TTC549 (cell line): ENCODE measurements around the gene RUBCN.
"Not testable (repeated sequence)": the region's sequence is repeated elsewhere in the genome, so short reads cannot be mapped to it uniquely, and the experiment has no call there.

ENCODE experiments used
- FAIRE-seq: peaks from 2 replicates; lab custom pipeline; 2012; peaks lifted over from hg19 to GRCh38; lab: Jason Lieb, UNC

The RUBCN gene

GRCh38 chr3:197734667-197735318 lies 1.9 kb downstream of the RUBCN start:
- FAIRE-seq: no peak

- no peak for FAIRE-seq
These were observed 3.7 kb downstream of the RUBCN start for GRCh38 chr3:197733042-197733441.

GRCh38 chr3:197731483-197731882 lies 5.2 kb downstream of the RUBCN start:
- not testable (repeated sequence) for FAIRE-seq

- not testable (repeated sequence) for FAIRE-seq
These were observed 5.9 kb downstream of the RUBCN start for GRCh38 chr3:197730770-197731169.

GRCh38 chr3:197730200-197730599 lies 6.5 kb downstream of the RUBCN start:
- no peak for FAIRE-seq

GRCh38 chr3:197728487-197728886 lies 8.2 kb downstream of the RUBCN start:
- no peak for FAIRE-seq

GRCh38 chr3:197727878-197728277 lies 8.8 kb downstream of the RUBCN start:
- not testable (repeated sequence) for FAIRE-seq

GRCh38 chr3:197722734-197723133 lies 14.0 kb downstream of the RUBCN start:
- FAIRE-seq: no peak

- FAIRE-seq: no peak
These were observed 16.0 kb downstream of the RUBCN start for GRCh38 chr3:197720694-197721093.

GRCh38 chr3:197718891-197719290 lies 17.8 kb downstream of the RUBCN start:
- FAIRE-seq: no peak

GRCh38 chr3:197714251-197714650 lies 22.5 kb downstream of the RUBCN start:
- no peak for FAIRE-seq

GRCh38 chr3:197713477-197713822 lies 23.3 kb downstream of the RUBCN start:
- no peak for FAIRE-seq

GRCh38 chr3:197711973-197712707 lies 24.6 kb downstream of the RUBCN start:
- no peak for FAIRE-seq

GRCh38 chr3:197710965-197711364 lies 25.7 kb downstream of the RUBCN start:
- FAIRE-seq: not testable (repeated sequence)

- FAIRE-seq: no peak
These were observed 27.6 kb downstream of the RUBCN start for GRCh38 chr3:197709135-197709534.

GRCh38 chr3:197706658-197707057 lies 30.0 kb downstream of the RUBCN start:
- no peak for FAIRE-seq

GRCh38 chr3:197701841-197702240 lies 34.9 kb downstream of the RUBCN start:
- FAIRE-seq: no peak

- no peak for FAIRE-seq
These were observed 36.6 kb downstream of the RUBCN start for GRCh38 chr3:197700095-197700494.

- no peak for FAIRE-seq
These were observed 39.3 kb downstream of the RUBCN start for GRCh38 chr3:197697355-197697754.

GRCh38 chr3:197694251-197694650 lies 42.5 kb downstream of the RUBCN start:
- FAIRE-seq: no peak

- FAIRE-seq: no peak
These were observed 44.1 kb downstream of the RUBCN start for GRCh38 chr3:197692641-197693040.

GRCh38 chr3:197690754-197691153 lies 46.0 kb downstream of the RUBCN start:
- no peak for FAIRE-seq

GRCh38 chr3:197687570-197687969 lies 49.1 kb downstream of the RUBCN start:
- FAIRE-seq: no peak

- FAIRE-seq: no peak
These were observed 49.8 kb downstream of the RUBCN start for GRCh38 chr3:197686899-197687298.
